NCI-H69 (cell line): Measurements from ENCODE around the gene GTSE1.
A peak's percentile ranks its signal among the peaks of the same experiment; 100 is the strongest.

Experiments
- DNase-seq: peaks from one replicate; lab custom pipeline; 2025; lab: John Stamatoyannopoulos, UW

The GTSE1 gene

GRCh38 chr22:46327691-46328465, 31.2 kb downstream of the GTSE1 start:
- DNase-seq: no peak

GRCh38 chr22:46328797-46329196, 32.1 kb downstream of the GTSE1 start:
- no peak for DNase-seq

DNA sequence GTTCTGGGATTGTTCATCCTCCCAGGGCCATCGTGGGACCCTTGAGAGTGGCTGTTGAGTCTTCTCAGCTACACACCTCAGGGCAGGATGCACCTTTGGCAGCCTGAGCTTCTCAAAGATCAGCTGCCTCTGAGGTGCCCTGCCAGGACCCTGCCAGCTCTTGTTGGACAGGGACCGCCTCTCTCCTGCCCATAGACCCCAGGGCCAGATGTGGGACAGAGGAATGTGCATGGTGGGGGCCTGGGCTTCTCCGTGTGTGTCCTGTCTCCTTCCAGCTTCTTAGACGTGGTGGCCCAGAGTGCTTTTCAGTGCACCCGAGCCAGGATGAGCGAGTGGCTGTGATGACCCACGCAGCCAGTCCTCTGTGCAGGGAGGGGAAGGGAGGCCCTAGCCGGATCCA, 32.9 kb downstream of the GTSE1 start:
- no peak for DNase-seq

DNA sequence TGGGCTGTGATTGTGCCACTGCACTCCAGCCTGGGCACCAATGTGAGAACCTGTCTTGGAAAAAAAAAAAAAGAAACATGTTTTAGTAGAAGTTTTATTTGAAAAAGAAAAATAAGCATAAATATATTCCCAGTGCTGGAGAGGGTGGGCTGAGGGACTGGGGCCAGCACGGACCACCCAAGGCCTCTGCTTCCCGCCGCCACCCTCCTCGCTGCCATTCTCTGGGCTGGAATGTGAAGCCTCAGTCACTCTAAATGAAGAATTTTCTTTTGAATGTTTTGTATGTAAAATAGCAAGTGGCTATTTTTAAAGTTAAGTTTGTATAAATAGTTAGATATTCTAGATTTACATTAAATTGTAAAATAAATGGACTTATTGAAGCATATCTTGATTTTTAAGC, 33.8 kb downstream of the GTSE1 start:
- no peak for DNase-seq

DNA sequence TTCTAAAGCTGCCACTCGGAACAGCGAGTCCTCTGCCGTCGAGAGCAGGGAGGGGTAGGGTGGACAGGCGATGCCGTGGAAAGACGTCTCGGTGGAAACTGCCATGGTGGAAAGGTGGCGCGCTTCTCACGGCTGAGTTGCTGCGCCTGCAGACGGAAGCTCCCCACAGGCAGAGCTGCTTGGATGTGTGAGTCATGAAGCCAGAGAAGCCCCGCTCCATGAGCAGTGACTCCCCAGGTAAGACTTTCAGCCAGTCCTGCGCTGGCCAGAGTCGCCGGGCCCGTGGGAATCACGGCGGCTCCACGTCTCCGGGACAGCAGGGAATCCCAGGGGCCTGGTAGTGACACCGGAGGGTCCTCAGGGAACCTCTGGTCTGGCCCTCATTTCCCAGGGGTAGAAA, 34.8 kb downstream of the GTSE1 start:
- DNase-seq: no peak

DNA sequence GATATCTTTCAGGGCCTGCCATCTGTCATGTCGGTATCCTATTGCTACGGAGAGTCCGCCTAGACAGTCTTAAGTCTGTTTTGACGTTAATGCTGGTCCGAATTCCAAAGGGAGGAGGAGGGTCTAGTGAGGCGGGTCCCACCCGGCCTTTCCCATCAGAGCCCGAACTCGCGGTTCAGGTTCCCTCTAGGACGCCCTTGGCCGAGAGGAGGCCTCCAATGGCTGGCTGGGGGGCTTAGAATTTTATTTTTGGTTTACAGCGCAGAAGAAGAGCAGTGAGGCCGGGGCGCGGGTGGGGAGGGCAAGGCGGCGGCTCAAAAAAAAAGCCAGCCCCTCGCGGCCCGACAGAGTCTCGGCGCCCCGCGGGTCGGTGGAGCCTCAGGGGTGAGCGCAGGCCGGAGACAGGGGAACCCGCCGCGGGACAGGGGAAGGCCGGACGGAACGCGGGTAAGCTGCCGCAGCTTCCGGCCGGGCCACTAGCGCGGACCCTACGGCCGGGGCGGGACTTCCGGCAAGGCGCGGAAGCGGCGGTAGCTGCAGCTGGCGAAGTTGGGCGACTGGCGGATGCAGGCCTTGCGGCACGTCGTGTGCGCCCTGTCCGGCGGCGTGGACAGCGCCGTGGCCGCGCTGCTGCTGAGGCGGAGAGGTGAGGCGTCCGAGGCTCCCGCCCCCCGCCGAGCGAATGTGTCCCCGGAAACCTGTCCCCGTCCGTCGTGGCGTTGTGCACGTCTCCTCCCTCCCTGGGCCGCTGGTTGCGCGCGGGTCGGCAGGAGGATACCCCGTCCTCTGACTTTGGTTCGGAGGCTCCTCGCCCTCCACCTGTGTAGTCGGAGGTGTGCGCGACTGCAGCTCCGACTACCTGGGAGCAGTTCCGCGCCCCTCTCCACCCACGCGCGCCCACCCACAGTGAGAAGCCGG, 38.8 kb downstream of the GTSE1 start, which contains the start of gene TRMU:
TRMU (plus strand) TSS at position 514 of the 918 bp plus-strand sequence; CDS start at position 565, 51 bp downstream.
- peak; percentile 93 for DNase-seq

- peak; percentile 68 for DNase-seq
Observed at GRCh38 chr22:46336119-46337078, 39.7 kb downstream of the GTSE1 start.

DNA sequence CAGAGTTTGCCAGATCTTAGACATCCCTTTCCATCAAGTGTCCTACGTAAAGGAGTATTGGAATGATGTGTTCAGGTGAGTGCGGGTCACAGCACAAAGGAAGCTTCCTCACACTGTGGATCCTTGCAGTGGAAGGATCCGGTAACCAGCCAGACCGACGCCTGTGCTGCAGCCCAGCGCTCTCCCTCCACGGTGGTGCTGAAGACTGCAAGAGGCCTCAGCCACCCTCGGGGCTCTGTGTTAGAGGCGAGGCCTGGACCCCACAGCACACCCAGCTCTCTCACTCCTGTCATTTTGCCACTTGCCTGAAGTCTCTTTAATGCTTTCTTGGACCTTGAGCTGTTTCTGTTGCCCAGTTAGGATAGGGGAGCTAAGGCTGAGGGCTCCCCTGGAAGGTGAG, 41.2 kb downstream of the GTSE1 start:
- DNase-seq: no peak

DNA sequence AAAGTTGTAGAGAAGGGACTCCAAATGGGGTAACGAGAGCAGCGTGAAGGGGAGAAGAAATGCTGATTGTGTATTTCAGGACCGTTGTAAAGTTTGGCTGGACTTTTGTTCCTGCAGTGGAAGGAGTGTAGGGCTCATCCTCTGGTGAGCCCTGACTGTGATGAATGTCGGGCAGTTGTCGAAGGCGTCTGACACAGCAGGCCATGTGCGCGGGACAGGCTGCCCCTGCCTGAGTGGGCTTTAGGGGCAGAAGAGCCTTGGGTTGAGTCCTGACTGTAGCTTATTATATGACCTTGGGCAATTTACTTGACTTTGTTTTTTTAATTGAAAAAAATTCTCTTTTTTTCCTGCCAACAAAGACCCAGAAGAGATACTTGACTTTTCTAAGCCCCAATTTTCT, 42.0 kb downstream of the GTSE1 start:
- no peak for DNase-seq

DNA sequence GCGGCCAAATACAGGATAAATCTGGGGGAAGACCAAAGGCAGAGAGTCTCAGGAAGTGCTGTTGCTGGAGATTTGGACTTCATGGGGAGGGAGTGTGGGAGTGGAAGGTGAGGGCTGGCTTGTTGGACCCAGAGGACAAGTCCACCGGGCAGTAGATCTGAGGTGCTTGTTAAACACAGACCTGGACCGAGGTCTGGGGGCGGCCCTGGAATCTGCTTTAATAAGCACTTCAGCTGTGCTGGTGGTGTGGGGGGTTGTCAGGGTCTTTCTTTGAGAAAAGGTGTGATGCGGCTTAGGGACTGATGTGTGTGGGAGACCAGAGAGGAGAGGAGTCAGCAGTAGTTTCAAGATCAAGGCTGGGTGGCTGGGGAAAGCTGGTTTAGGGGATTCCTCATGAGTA, 43.3 kb downstream of the GTSE1 start:
- no peak for DNase-seq

DNA sequence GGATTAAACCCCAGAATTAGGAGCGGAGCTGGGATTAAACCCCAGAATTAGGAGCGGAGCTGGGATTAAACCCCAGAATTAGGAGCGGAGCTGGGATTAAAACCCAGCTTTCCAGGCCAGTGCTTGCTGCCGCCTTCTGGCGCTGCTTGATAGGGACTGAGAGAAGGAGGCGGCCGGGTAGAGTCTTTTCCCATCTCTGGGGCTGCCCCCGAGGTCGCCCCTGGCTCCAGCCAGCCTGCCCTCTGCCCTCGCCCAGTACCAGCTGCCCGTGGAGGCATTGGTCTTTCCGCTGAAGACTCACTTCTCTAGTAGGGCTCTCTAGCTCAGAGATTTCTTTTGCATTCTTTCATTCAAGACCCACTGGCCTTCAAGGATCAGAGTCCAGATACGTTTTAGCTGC, 44.0 kb downstream of the GTSE1 start:
- DNase-seq: no peak

DNA sequence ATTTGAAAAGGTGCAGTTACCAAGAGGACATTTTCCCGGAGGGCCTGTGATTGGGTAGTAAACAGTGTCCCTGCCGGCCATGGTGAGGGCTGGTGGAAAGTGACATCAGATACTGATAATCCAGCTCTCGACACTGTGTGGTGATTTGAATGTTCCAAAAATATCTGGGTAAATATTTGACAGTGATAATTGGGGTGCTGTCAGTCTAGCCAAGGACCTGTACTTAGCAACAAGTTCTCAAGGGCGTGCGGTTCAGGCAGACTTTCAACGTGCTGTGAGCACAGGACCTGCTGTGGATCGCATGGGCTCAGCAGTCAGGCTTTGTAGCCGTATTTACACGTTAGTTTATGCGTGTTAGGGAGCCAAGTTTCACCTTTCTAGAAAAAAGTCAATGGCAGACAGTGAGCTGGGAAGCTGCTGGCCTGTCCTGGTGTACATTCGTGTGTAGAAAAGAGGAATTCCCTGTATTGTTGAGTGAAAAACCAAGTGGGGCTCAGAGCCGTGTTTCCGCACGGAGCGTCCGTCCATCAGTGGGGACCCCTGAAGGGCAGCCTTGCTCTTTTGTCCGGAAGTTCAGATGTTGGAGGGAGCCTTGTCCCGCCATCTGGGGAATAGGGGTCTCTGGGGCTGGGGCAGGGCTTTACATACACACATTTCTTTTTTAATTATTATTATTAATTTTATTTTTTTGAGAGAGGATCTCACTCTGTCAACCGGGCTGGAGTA, 50.2 kb downstream of the GTSE1 start:
- no peak for DNase-seq

DNA sequence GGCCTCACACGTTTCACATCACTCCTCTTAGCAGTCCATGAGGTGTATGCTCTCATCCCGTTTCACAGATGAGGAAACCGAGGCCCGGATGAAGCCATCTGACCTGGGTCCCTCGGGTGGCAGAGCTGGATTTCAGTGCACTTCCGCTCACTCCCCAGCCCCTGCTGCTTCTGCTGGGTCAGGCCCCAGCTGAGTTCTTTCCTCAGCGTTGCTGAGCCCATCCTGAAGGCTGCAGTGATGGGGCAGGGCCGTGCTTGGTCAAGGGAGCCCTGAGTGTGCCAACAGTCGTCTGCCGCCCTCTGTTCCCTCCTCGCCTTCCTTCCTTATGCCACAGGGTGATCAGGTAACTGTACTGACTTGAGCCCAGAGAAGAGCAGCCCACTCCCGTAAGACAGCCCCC, 51.0 kb downstream of the GTSE1 start:
- no peak for DNase-seq

DNA sequence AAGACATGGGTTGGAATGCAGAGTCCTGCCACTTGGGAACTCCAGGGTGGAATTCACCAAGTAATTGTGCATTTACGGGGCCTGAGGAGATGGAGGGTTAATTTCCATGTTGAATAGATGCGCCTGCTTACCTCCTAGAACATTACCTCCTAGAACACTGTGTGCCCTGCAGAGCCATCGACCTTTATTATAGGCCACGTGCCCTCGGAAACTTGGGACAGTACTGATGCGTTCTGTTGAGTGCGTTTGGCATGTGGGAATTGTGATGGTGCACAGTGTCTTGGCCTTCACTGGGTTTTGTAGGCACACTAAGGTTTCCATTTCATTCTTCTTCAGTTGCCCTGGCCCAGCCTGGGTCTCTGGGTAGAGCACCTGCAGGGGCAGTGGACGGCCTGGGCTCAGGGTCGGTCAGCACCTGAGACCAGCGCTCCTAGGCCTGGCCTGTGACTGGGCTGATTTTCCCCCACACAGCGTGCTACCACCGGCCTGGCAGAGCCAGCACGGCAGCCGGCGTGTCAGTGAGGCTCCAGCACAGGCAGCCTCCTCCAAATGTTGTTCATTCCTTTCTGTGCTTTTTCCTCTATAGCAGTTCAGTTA, 51.5 kb downstream of the GTSE1 start:
- no peak for DNase-seq

- no peak for DNase-seq
Observed at GRCh38 chr22:46349238-46349637, 52.6 kb downstream of the GTSE1 start.

- no peak for DNase-seq
Observed at GRCh38 chr22:46349681-46350080, 53.0 kb downstream of the GTSE1 start.

- DNase-seq: no peak
Observed at GRCh38 chr22:46350121-46350520, 53.5 kb downstream of the GTSE1 start.

- no peak for DNase-seq
Observed at GRCh38 chr22:46350646-46351045, 54.0 kb downstream of the GTSE1 start.

DNA sequence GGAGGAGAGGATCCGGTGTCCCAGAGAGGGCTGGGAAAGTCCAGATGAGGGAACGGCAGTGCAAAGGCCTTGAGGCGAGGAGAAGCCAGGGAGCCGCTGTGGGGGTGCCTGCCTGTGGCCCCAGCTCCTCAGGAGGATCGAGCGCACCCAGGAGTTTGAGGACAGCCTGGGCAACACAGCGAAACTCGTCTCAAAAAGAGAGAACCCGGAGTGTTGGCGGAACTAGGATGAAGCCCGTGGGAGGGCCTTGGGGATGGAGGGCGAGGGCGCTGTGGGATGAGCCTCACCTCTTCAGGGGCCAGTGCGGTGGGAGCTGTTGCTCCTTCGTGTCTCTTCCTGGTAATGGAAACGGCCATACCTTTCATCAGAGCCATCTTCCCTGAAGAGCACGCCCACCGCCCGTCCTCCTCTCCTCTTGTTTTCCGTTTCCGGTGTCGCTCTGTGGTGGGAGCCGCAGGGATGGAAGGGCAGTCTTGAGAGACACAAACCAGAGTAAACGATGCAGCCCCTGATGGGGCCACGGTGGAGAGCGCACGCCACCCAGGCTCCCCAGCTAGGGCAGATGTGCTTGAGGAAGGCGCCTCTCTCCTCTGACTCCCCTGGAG, 54.6 kb downstream of the GTSE1 start:
- DNase-seq: no peak

GRCh38 chr22:46351767-46352166, 55.1 kb downstream of the GTSE1 start:
- no peak for DNase-seq
